GM19238 (cell line): ENCODE data around the gene RGS12.

Source experiments
- DNase-seq: peaks from one replicate; pipeline ENCODE4 v3.0.0; 2011; ENCODE audit warnings: low spot score; ENCODE audit not compliant: insufficient read length

RGS12 gene

GRCh38 chr4:3280466-3280865 is 12.4 kb upstream of the RGS12 start:
- no peak for DNase-seq

GRCh38 chr4:3283483-3283882 is 9.3 kb upstream of the RGS12 start:
- DNase-seq = no peak

DNA sequence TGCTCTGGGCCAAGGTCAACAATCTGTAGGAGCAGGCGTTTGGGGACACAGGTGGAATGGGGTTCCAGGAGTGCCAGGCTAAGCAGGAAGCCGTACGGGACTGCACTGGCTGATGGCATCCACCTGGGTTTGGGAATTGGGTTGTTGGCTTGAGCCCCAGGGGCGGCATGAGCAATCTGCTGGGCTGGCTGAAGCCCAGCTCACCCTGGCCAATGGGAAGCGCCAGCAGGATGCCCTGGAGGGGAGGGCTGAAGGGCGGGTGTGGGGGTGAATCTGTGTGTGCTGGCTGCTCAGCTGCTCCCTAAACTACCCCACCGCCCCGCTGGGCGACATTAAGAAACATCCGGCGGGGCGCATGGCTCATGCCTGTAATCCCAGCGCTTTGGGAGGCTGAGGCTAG is 8.9 kb upstream of the RGS12 start:
- DNase-seq = no peak

GRCh38 chr4:3284734-3285557 is 7.9 kb upstream of the RGS12 start:
- DNase-seq = no peak

- no peak for DNase-seq
These were observed 7.1 kb upstream of the RGS12 start for GRCh38 chr4:3285558-3286334.

DNA sequence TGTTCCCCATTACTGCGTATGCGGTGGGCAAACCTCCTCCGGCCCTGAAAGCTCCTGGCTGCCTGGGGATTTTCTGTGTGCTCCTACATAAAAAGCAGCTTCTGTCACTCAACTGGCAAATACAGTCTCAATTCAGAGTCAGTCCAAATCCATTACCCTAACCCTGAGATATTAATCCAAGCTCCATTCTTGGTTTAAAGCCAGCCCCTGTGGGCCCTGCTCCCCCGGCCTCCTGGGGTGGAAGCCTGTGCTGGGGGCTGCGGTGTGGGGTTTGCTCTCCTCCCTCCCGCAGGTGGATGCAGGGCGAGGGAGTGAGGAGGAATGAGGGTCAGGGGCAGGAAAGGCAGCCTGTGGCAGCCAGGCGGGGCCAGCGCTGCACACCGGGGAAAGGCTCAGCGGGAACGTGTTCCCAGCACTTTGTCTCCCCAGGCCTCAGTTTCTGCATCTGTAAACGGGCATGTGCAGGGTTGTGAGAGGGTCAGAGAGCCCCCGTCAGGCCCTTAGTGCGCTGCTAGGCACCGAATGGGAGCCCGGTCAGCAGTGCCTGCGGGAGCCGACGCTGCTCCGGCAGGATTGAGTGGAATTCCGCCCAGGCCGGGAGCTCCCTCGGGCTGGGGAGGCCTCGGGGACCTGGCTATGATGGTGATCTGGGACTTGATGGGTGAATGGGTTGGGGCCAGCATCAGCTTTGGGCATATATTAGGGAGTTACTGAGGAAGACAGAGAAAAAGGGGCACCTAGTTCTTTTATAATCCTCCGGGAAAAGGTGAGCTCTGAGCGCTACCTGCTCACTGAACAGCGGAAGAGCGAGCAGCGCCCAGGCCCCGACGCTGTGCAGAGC is 6.3 kb upstream of the RGS12 start:
- peak; percentile 63 for DNase-seq

GRCh38 chr4:3287271-3287971 is 5.4 kb upstream of the RGS12 start:
- DNase-seq = no peak

GRCh38 chr4:3287972-3288570 is 4.8 kb upstream of the RGS12 start:
- DNase-seq = no peak

DNA sequence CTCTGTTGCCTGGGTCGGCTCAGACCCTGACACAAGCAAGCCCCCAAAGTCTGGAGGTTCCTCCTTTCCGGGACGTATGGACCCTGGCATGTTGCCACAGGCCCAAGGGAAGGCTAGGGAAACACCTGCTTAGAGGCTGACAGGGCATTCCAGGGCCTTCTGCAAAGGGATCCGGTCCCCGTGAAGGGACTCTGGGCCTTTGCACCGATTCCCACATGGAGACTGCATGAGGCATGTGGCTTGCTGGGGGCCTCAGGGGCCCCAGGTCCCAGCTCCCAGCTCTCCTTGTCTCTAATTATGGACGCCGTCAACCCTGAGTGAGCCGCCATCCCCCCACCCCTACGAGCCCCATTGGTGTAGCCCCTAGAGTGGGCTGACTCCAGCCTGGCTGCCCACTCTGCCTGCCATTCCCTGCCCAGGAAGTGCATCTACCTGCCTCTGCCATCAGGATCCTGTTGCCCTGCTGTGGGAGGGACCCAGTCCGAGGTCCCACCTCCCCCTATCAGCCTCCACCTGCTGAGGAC is 4.2 kb upstream of the RGS12 start:
- DNase-seq = no peak

- no peak for DNase-seq
These were observed 2.3 kb upstream of the RGS12 start for GRCh38 chr4:3290476-3290875.

DNA sequence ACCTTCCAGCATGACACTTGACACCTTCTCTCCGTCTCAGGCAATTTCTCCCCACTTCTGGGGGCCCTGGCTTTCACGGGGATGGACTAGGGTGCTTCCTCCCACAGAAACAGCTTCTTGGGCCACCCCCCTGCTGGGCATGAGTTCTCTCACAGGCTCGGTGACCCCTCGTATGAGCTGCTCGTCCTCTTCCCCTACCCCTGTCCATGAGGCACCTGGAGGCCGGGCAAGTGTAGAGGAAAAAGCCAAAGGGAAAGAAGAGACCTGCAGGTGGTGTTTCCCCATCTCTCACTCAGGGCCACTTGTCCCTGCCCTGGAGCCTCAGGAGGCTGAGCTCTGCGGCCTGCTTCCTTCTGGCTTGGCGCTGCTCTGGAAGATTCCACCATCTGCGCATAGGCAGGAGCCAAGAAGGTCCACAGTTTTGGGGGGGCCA is 1.9 kb upstream of the RGS12 start:
- DNase-seq = no peak

DNA sequence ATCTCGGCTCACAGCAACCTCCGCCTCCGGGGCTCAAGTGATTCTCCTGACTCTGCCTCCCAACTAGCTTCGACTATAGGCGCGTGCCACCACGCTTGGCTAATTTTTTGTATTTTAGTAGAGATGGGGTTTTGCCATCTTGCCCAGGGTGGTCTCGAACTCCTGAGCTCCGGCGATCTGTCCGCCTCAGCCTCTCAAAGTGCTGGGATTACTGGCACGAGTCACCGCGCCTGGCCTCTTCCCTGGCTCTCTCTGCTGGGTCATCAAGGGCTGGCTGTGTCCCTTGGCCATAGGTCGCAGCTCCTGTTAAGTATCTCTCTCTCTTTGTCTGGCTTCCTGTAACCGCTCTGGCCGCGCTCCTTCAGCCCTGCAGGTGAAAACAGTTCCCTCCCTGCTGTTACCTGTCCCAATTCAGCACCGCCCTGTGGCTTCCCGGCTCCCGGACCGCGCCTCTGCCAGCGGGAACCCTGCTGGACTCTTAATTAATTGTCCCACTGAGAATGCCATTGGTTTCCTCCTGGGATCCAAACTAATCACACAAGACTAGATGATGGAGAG is 1.3 kb upstream of the RGS12 start:
- no peak for DNase-seq

GRCh38 chr4:3291969-3292570 is 751 bp upstream of the RGS12 start:
- DNase-seq = no peak

DNA sequence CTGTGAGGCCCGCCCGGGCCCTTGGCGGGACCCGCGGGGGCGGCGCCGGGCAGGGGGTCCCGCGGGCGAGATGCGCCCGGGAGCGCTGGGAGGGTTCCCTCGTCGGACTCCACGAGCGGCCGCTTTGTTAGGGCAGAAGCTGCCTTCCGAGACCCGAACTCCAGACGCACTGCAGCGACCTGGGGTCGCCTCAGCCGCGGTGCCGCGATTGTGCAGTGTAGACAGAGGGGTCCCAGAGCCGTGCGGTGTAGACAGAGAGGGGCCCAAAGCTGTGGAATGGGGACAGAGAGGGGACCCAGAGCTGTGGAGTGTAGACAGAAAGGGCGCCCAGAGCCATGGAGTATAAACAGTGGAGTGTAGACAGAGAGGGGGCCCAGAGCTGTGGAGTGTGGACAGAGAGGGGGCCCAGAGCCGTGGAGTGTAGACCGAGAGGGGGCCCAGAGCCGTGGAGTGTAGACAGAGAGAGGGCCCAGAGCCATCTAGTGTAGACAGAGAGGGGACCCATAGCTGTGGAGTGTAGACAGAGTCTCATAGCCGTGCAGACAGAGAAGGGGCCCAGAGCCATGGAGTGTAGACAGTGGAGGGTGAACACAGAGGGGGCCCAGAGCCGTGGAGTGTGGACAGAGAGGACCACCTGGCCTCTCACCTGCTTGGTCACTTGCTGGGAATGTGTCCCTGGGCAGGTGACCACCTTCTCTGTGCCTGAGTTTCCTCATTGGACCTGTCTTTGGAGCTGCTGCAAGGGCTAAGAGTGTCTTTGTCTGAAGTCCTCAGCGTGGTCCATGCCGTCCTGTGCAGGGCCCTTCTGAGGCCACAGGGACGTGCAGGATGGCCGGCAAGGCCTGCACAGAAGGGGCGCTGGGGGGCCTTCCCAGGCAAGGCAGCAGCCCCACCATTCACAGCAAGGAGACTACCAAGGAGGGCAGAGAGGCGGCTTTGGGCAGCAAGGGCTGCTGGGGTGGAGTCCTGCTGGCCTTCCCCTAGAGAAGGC is 875 bp downstream of the RGS12 start:
- no peak for DNase-seq

DNA sequence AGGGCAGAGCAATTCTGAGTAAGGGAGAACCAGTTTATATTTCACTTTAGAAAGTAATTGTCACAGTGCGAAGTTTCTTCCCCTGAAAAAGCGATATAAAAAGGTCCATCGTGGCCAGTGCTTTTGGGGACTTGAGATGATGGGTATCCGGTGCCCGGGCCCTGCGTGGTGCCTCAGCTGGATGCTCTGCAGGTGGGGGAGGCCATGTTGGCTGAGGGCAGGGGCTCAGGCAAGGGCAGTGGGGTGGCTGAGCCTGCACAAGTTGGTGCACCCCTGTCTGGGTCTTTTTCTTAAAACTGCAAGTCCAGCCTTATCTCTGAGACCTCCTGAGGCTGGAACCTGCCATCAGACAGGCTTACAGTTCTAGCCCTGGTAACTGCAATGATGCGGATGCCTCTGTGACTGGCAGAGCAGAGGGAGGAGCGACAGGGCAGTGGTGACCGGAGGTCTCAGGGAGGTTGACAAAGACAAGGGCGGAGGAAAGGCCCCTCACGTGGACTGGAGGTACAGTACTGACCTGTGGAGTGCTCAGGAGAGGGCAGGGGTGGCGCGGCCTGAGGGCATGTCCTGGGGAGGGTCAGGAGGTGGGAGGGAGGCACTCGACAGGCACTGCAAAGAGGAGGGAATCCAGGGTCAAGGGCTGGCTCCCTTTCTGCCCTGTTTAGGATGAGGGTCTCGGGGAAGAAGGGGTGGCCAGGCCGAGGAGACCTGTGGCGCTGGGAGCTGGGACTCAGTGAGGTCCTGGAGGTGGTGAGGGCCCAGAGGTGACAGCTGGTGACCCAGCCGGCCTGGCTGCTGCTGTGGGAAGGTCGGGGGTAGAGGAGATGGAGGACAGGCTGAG is 1.8 kb downstream of the RGS12 start:
- no peak for DNase-seq

- no peak for DNase-seq
These were observed 3.2 kb downstream of the RGS12 start for GRCh38 chr4:3295837-3296624.

GRCh38 chr4:3296651-3297050 is 3.8 kb downstream of the RGS12 start:
- no peak for DNase-seq
